Ecto neural progenitor cell (in vitro differentiated cells): ENCODE results near the gene FNDC3B.

ENCODE experiments used
- DNase-seq: peaks from one replicate; pipeline ENCODE4 v3.0.0-alpha.2; 2018; ENCODE audit warnings: low spot score

The FNDC3B gene

DNA sequence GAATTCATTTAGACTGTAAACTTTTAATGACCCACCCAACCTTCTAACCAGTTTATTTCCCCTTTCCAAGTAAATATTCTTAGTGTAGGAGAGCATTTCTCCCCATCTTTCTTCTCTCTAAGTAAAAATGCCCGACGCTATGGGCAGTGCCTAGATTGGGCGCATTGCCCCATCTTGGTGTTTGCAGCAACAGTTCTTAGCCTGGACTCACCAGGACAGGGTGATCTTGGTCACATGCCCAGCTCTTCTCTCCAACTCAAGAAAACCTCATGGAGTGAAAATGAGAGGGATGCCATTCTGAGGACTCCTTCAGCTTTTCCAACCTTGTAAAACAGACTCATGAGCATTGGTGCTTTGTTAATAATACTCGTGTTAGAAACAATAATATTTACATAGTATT, 332.2 kb downstream of the FNDC3B start:
- DNase-seq: no peak

DNA sequence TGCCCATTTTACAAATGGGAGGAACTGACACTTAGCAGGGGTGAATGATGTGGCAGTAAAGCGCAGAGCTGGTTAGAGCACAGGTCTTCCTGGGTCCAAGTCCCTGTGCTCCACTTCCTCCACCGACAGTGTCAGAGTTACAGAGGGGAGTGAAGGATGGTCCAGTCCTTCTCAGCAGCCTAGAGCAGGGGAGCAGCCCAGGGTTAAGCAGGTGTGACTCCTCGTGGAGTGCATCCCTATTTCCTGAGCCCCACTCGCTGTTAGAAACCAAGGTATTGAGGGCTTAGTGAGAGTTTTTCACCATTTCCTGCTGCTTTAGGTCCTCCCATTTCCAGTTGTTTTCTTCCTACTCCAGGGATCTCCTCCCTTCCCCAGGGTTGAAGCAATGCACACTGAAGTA, 333.5 kb downstream of the FNDC3B start:
- no peak for DNase-seq

DNA sequence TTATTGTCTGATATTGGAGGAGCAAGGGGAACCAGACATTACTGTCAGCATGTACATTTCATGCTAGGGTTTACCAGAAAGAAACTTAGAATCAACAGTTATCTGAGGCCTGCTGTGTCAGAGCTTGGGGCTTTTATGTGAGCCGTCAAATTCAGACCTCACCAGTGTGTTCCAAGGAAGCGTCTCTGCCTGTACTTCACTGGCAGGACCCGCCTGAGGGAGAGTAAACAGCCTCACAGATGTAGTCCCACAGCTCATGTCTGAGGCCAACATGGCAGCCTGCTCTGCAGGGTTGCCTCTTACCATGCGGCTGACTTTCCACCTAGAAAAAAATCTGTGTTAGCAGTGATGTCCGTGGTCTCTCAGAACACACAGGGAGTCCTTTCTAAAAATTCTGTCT, 334.5 kb downstream of the FNDC3B start:
- no peak for DNase-seq

DNA sequence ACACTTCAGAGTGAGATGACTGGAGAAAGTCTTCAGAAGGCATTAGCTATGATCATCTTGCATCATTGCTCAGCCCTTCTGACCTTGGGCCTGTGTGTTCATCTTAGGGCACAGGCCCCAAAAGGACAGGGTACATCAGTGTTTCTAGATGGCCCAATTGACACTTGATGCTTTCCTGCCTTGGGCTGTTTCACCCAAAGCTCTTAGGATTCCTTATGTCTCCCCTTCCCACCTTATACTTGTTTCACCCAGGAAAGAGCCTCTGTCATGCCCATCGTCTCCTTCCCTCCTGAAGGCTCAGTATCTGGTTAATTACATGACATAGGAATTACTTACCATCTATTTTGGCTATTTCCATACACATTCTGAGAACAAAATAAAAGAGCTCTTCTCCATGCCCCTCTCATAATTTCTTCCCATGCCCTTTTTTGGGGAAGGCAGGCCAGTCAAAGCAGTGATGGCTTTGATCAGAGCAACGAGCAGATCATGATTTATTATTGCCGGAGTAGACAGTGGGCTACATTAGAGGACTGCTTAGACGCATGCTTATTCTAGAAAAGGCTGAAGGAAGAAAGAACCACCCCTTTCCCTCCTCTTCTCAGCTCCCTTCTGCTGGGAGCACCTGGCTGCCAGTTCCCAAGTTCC, 335.9 kb downstream of the FNDC3B start:
- DNase-seq: no peak

DNA sequence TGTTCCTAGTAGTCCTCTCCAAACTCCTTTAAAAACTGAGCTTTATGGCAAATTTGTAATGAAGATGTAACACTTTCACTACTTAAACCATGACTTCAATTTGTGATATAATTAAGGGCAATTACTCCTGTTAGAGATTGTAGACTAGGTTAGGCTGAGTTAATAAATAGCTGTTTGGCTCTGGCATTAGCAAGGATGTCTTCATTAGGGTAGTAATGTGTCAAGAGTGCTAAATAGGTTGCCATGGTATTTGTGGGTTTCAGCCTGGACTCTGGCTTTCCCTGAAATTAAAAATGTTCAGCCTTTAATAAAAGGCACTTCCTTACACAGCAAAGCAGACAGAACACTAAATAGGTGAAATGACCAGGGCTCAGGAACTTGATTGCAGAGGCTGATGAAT, 337.0 kb downstream of the FNDC3B start:
- DNase-seq: no peak

DNA sequence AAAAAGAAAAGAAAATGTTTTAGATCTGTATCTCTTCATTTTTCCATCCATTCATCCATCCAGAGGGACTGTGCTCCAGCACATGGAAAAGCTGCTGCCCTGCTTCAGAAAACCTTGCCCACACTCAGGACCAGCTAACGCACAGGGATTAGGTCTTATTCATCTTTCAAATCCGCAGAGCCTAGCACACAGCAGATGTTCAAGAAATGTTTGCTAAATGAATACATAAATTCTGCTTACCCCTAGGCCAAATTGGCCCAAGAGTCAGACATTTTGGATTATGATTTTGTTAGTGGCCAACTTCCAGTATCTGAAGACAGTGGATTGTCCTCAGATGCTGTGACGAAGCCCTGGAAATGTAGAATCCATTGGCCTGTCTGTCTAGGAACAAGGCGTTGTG, 337.5 kb downstream of the FNDC3B start:
- no peak for DNase-seq

DNA sequence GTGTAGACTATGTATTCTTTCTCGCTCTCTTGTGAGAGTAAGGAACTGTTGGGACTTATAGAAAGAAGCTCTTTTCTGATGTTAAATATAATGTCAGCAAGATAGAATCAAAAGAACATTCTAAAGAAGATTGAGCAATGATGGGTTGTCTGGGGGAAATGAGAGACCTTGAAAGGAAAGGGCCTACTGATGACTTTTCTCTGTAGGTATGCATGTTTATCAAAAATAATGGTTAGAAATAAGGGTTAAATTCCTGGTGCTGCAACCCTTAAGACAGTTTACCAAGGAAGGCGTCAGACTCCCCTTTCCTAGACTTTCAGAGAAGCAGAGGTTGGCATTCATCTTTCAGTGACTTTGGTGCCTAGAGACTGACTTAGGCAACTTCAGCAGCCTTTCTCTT, 339.1 kb downstream of the FNDC3B start:
- no peak for DNase-seq

DNA sequence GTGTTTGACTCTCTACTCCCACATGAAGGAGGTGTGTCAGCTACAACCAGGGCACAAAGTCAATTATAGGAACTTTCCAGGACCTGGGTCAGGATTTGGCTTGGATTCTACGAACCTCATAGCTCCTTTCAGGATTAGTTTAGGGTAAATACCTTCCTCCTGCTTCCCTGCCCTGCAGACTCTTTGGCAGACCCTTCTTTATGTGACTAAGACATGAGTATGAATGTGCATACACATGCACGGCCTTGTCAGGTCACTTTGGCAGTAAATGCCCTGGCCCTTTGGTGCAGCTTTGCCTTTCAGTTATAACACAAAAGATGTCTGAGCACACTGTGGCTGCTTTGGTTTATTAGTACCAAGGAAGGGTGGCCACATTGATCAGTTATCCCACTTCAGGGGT, 340.0 kb downstream of the FNDC3B start:
- no peak for DNase-seq

DNA sequence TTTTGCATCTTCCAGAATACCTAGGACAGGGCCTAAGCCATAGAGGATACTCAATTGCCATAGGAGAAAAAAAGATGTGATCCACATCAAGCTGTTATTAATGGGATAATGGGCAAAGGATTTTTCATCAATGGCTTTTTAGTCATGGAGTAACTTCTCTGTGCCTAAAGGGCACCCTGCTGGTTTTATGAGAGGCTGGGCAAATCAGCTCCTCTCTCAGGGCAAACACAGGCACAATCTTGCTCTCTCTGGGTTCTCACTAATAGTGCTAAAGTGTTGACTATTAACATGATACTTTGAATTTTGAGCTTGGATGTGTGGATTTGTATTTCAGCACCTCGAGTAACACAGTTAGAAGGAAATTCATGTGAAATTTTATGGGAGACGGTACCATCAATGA, 341.3 kb downstream of the FNDC3B start:
- DNase-seq: no peak

DNA sequence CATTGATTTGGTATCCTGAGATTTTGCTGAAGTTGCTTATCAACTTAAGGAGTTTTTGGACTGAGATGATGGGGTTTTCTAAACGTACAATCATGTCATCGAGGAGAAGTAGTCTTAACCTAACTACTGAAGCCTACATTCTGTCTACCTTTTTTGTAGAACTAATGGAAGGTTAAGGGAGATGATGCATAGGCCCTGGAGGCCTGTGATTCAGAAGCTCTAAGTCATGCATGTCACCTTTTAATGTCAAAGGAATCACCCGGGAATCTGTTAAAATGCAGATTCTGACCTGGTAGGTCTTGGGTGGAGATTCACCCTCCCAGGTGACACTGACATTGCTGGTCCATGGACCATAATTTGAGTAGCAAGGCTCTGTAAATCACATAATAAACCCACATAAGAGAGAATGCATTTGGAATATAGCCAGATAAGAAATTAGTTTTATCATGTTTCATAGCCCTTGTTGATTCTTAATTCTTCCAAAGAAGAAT, 344.0 kb downstream of the FNDC3B start:
- no peak for DNase-seq

DNA sequence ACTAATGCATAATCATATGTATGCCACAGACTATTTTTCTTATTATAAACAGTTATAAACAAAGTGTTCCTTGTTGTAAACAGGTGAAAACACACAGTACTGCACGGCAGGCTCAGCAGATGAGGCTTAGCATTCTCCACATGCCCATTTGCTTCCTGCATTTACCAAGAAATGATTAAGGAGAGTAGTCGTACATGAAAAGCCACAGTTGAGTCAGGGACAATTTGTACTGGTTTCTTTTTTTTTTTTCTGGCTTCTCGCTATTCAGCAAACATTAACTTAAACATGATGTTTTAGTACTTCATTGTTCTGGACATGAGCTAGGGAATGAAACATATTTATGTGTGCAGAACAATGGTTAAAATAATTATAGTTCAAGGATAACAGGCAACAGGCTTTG, 345.5 kb downstream of the FNDC3B start:
- DNase-seq: no peak

DNA sequence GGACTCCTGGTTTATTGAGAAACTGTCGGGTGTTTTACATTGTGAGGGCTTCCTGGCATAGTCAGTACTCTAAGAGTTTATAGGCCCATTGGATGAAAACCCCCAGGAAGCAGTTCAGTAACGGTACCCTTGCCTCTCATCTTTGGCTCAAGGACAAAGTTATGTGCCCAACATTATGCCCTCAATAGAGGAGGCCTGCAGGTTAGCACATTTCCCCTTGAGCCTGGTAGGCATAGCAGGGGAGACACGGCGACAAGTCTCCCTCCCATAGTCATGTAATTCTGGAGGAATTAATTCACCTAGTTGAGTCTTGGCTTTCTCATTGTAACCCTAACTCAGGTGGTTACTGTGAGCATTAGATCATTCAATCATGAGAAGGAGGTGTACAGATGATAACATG, 348.4 kb downstream of the FNDC3B start:
- DNase-seq: no peak

DNA sequence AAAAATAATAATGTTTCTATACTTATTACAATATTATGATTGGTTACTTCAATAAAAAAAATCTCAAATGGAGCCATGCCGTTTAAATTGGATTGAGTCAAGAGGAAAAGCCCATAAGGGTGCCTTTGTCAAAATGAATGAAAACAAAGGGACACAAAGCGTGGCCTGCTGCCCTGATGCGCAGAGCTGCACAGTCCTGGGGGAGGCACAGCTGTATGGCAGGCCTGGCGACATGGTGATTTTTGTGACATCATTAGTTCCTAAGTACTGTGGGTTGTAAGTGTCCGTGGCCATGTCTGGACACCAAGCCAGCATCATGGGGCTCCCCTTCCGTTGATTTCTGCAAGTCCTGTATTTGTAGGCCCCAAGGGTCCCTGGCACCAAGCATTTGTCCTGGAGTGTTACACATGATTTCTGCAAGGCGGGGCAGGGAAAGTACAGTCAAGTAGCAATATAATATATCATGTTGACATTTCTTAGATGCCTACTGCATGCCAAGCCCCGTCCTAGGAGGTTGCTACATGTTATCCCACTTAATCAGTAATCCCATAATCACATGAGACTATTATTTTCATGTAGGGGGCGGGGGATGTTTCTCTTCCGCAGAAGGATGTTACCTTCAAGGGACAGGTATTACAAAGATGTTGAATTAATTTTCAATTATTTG, 349.2 kb downstream of the FNDC3B start:
- DNase-seq: no peak

DNA sequence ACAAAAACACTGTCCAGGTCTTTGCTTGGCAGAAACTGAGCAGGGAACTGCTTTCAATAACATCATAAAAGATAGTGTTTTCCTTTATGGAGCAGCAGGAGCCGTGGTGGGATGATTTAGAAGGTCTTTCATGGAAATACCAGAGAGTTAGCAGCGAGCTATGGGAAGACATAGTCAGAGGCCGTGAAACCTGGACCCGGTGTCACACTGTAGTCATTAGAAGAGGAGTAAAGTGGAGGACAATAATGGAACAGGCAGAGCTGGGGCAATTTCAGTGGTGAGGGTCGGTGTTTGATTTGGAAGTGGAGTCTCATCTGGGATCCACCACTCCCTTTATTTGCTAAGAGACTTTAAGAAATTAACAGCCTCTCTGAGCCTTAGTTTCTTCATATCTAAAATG, 351.4 kb downstream of the FNDC3B start:
- no peak for DNase-seq

DNA sequence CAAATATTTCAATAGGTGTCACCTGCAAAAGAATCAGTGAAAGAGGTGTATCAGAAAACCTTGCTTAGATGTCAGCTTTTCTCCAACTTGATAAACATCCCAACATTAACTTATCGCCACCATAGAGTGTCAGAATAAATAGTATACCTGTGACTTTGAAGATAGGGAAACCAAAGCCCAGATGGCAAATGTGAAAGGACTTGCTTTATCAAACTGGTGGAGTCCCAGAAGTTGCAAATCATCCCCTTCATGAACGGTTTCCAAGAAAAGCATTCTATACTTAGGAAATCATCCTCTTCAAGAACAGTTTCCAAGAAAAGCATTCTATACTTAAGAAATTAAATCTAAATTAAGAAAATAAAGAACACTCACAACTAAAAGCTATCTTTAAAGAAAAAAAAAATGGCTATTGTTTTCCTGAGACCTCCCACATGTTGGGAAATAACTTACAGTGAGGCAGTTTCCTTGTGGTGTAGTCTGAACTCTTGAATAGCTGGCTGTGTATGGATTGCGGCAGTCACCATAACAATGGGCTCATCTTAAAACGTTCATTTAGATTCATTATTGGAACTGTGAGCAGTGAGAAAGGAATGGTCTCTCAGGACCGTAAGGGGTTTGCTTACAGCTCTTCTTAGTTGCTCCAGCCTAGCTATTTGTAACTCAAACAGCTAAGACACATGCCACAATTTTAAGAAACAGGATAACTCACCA, 352.4 kb downstream of the FNDC3B start:
- no peak for DNase-seq

DNA sequence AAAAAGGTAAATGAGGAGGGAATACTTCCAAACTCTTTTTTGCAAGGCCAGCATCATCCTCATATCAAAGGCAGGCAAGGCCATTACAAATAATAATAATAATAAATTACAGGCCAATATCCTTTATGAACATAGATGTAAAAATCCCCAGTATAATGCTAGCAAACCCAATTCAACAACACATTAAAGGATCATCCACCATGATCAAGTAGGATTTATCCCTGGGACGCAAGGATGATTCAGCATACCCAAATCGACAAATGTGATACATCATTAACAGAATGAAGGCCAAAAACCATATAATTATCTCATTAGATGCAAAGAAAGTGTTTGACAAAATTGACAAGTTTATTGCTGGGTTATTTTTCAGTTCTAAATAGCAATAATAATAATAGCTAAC, 355.3 kb downstream of the FNDC3B start:
- no peak for DNase-seq

DNA sequence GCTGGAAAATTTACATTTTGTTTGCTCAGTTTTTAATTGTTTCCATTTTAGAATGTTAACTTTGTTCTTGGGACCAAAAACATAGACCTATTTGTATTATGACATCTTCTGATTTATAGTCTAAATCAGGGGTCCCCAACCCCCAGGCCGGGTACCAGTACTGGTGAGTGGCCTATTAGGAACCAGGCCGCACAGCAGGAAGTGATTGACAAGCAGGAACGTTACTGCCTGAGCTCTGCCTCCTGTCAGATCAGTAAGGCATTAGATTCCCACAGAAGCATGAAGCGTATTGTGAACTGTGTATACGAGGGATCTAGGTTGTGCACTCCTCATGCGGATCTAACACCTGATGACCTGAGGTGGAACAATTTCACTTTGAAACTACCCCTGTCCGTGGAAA, 357.0 kb downstream of the FNDC3B start:
- no peak for DNase-seq

DNA sequence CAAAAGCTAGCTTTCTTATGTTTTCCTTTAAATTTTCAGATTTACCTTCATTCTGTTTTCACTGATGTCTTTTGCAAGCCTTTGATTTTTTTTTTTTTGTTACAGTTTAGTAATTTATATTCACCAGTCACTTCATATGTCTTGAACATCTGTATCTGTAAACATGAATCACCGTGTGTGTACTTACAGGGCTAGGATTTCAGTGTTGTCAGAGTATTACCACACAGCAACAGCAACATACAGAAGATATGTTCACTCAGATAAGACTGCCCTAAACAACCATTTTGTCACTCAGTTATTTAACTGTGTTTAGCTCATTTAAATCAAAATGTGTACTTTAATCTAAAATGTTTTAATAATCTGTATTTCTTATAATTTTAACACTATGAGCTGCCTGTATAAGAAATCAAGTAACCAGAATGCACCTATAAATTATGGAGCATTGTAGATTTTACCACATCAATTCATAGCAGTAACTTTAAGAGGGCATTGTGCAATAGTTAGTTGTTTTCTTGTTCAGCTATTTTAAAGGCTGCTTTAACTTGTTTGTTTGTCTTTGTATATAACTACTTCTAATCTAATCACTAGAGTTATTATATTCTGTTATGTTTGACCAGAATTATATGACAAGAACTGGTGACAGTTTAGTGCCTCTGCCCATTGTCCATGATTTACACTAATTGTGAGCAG, 358.5 kb downstream of the FNDC3B start:
- DNase-seq: no peak

DNA sequence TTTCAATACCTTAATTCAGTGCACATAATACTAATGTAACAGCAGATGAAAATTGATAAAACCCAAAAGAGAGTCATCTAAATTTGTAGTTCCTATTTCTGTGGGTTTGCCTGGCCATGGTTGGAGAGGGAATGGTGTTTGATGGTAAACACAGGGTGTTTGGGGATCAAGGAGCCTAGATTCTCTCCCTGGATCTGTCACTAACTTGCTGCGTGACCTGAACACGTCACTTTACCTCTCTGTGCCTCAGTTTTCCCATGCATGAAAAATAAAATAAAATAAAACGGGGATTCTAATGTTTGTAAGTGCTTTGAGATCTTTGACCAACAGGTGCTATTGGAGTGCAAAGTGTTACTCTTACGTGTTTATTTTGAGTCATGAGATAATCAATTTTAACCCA, 359.1 kb downstream of the FNDC3B start:
- DNase-seq: no peak

DNA sequence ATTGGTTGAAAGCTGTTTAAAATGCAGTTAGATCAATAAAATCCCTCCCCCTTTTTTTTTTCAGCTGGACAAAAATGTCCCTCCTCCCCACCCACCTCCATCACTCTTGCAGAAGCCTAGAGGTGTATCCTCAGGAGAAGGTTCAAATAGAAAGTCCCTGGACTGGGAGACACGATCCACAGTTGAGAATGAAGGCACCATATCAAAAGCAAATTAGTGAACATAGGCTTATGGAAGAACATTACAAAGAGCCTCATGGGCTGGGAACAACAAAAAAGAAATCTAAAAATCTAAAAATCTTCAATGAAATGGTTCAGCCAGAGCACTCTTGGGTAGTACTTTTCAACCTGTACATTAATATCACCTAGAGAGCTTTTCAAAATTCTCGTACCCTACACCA, 362.7 kb downstream of the FNDC3B start:
- DNase-seq: no peak

DNA sequence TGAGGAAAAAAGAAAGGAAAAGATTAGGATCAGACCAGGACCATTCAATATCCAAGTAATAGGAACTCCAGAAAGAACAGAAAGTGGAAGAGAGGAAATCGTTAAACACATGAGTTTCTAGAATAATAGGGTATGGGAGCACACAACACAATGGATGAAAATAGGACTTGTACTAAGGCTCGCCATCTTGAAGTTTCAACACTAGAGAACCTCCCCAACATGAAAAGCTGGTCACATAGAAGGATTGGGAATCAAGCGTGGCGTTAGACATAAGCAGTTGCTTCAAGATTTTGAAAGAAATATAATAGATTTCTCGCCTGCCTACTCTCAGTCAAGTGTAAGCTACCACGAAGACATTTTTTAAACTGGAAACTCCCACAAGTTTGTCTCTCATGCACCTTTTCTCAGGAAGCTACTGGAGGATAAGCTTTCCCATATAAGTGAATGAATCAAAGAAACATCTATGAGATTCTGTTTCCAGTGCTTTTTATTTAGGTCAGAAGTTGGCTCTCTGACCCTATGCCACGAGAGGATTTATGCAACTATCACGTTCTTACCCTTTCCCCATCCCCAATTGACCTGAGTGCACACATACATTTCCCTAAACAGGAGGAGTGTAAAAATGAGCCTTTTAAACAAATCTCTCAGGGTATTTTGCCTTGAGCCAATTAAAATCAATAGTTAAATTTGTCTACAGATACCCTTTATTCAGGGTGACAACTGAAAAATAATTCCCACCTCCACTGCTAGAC, 363.7 kb downstream of the FNDC3B start:
- no peak for DNase-seq
